ENCODE measurements around the gene SCN2A. TPM values are rescaled to one million over a fixed set of nuclear protein-coding genes. Genes with fewer than 3 reads are reported as not detected.

SCN2A gene
- not detected in 2 replicates for total RNA-seq (2014; rRNA removed; shearing (Covaris generic))

DNA sequence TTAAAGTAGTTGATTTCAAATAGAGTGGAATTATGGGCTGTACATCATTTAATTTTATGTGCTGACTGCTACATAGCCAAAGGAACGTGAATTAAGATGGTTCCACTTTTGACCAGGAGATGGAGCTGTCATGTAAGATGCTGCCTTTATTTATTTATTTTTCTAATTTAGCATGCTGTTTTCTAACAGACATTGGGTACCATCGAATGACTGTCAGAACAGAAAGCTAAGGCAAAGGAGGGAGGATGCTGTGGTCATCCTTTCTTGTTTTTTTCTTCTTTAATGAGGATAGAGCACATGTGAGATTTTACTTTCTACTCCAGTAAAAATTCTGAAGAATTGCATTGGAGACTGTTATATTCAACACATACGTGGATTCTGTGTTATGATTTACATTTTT is at the start of gene SCN2A:
Gene SCN2A (plus strand): TSS at position 185 of the 400 bp plus-strand sequence. CDS start 56,410 bp downstream, outside the sequence.
- DNase-seq (ENCODE audit: low spot score): peak; percentile 77

- DNase-seq (ENCODE audit: low spot score): no peak
Measured at GRCh38 chr2:165191096-165191728, 48.0 kb upstream of the SCN2A start.

- no peak for DNase-seq (ENCODE audit: low spot score)
Measured at GRCh38 chr2:165192729-165193128, 46.5 kb upstream of the SCN2A start.

DNA sequence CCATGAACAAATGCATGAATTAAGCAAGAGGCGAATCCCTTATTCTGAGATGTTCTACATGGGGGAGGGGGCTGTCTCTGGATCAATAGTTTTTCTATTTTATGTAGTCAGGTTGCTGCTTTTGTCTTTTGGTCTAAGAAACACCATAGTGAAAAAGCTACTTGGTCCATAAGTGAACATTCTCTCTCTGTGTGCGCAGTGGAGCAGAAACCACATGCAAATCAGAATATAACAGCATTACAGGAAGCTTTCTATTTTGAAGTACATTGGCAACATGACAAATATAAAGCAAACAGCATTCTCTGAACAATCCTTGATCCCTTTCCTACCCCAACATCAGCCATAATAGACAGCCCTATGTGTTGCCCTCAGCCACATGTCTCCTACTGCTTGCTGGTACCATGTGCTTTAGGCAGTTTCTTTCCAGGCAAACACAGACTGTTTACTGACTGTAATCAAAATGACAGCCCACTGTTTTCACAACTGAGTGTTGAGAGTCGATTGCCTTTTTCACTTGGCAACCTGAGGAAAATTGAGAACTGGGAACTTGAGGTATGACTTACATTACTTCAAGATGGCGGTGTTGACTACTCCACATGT is 45.9 kb upstream of the SCN2A start:
- DNase-seq (ENCODE audit: low spot score): no peak

DNA sequence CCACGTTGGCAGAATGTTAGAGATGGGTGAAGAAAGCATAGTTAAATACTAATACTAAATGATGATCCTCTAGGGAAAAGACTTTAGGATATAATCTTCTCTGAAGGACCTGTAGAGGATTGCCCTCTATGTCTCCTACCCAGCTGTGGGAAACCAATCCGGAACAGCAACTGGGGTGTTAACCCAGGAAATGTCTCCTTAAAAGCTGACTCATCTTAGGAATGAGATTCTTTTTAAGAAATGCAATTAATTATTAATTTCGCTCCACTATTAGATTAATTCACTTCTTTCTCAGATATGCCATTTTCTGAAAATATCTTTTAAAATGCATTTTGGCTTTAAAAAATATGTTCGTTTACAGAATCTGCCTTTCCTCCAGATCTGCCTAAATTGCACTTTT is 42.8 kb upstream of the SCN2A start:
- DNase-seq (ENCODE audit: low spot score): no peak

- no peak for DNase-seq (ENCODE audit: low spot score)
Measured at GRCh38 chr2:165197346-165197745, 41.9 kb upstream of the SCN2A start.

GRCh38 chr2:165198181-165198580 is 41.0 kb upstream of the SCN2A start:
- no peak for DNase-seq (ENCODE audit: low spot score)

- DNase-seq (ENCODE audit: low spot score): no peak
Measured at GRCh38 chr2:165202239-165202638, 37.0 kb upstream of the SCN2A start.

DNA sequence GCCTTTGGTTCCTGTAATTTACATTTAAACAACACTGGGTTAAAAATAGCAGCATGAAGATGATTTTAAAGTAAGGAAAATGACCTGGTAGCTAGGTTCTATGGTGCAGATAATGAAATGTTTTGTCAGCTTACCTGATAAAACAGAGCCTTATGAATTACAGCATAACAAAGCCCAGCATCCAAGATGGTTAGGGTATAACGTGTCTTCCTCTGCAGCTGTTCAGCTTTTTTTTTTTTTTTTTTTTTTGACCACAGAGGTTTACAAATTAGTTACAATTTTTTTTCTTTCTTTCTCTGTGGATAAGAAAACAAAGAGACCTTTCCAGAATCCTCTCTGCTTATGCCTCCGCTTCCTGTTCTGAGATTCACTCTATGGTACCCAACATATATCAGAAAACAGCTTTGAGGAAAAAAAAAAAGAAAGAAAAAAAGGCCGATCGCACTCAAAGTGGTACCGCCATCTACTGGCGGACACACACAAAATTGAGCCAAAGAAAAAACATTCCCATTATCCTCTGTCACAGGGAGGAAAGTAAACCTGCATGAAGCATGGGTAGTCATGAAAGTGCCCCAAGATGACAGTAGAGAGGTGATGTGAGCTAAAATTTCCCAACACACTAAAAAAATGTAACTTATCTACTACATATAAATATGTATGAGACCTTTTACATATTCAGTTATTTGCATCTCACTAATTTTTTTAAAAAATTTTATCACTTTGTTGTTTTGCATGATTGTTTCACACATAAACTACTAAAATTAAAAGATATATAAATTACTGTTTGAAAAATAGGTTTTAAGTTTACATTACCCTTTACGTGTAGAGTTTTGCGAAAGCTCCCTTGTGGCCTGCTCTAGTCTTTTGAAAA is 35.3 kb upstream of the SCN2A start, which contains the start of gene SCN3A:
Gene SCN3A (minus strand): TSS at position 362 of the 871 bp plus-strand sequence. CDS start 27,656 bp downstream, outside the sequence.
- DNase-seq (ENCODE audit: low spot score): peak; percentile 53

- no peak for DNase-seq (ENCODE audit: low spot score)
Measured at GRCh38 chr2:165205865-165206264, 33.3 kb upstream of the SCN2A start.

DNA sequence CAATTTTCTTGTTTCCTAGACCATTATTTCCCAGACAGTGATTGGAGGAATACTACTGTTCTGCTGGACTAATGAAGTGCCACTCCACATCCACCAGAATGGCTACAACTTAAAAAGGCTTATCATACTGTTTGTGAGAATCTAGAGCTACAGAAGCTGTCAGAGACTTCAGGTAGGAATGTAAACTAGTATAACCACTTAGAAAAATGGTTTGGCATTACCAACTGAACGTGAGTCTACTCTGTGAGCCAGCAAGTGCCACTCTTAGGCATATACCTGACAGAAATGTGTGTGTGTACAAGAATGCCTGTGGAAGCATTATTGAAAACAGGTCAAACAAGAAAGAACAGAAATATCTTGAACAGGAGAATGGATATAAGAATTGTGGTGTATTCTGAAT is 31.1 kb upstream of the SCN2A start:
- DNase-seq (ENCODE audit: low spot score): no peak

DNA sequence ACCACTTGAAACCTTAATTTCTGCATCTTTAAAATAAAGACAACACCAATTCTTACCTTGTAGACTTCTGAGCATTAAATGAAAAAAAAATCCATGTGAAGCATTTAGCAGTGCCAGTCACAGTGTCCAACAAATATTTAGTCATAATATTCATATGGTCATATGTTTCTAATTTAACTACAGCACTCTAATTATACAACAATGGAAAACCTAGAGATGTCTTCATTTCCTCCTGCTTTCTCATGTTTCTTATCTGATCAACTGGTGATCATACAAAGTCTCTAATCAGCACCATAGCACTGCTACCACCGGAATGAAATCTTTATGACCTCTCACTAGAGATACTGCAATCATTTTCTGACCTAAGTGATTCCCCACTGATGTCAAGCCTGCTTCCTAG is 25.1 kb upstream of the SCN2A start:
- DNase-seq (ENCODE audit: low spot score): no peak

GRCh38 chr2:165219481-165219880 is 19.7 kb upstream of the SCN2A start:
- no peak for DNase-seq (ENCODE audit: low spot score)

DNA sequence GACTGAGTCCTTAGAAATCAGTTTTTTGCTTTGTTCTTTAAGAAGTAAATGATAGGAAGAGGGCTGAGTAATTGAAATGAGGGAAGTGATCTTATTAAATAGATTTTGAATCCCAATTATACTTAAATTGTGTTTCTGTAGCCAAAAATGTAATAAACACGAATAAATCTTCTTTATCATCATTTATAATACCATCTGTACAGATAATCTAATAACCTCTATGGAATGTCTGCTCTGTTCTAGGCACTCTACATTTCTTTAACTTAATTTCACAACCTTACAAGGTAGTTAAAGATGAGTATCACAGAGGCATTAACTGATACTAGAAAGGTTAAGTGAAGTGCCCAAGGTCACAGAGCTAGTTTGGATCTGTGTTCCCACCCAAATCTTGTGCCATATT is 14.3 kb upstream of the SCN2A start:
- no peak for DNase-seq (ENCODE audit: low spot score)

- no peak for DNase-seq (ENCODE audit: low spot score)
Measured at GRCh38 chr2:165227571-165227970, 11.6 kb upstream of the SCN2A start.

DNA sequence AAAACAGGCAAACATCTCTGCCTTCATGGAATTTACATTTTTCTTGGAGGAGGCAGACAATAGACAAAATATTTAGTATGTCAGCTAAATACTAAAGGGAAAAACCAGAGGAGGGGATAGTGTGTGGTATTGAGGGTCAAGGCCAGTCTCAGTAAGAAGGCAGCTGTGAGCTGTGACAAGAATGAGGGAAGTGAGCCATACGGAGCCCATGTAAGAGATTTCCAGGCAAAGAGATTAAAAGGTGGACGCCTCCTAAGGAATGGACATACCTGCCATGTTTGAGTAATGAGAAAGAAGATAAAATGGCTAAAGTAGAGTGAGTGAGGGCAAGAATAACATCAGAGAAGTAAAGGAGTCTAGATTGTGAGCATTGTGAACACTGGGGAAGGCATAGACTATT is 2.2 kb upstream of the SCN2A start:
- DNase-seq (ENCODE audit: low spot score): no peak

- DNase-seq (ENCODE audit: low spot score): peak; percentile 32
Measured at GRCh38 chr2:165238295-165238694, 919 bp upstream of the SCN2A start.

DNA sequence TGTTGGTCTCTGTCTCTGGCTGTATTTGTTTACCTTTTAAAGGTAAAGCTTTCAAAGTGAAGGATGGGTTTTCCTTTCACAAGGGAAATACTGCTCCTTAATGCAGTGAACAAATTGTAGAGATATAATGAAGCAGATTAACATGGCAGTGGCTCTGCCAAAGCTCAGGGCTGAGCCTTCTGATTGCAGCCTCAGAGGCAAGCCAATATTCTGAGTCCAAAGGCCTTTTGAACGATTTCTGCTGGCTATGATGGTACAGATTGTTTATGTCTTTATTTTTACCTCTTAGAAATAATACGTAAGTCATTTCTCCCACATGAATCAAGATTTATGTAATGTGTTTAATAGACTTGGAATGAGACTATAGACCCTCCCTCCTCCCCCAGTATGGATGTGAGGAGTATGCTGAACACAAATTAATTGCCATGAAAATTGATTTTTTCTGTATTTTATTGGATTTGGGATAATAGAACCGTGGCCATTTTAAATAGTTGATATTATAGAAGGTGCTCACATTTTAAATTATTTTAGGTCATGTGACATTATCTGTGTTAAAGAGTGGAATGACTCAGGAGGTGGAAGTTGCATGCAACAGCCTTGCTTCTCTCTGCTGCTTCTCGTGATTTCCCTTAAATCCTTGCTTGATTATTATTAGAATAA is 772 bp downstream of the SCN2A start:
- no peak for DNase-seq (ENCODE audit: low spot score)

DNA sequence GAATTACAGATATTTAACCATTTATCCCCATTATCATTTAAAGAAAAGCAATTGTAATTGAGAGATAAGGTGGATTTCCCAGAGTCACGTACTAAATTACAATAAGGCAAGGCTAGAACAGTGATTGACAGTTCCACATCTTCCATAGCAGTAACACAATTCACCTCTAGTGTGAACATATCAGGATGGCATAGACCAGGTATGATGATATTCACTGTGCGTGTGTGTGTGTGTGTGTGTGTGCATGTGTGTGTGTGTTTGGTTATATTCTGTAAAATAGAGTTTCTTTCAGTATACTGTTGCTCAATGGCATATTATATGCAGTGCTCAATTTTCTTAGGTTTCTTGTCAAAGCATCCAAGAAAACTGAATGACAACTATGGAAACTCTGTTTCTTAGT is 1.7 kb downstream of the SCN2A start:
- no peak for DNase-seq (ENCODE audit: low spot score)

- DNase-seq (ENCODE audit: low spot score): no peak
Measured at GRCh38 chr2:165245081-165245793, 6.0 kb downstream of the SCN2A start.

DNA sequence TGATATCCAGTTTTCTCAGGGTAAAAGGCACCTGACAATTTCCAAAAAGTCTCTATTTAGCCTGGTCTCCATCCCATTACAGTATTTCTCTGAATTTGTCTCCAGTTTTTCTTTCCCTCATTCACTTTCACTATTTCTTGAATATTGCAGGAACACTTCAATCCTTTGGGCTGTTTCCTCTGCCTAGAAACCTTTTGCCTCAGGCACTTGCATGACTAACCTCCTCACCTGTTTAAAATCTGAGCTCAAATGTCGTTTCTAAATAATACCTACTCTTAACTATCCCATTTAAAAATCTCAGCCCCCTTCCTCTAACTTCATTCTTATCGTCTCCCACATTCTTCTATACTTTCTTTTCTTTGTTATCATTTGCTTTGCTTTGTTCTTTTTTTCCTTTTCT is 9.0 kb downstream of the SCN2A start:
- no peak for DNase-seq (ENCODE audit: low spot score)
